Astrocyte of the spinal cord (primary cell): ENCODE measurements around the gene SNX20.

Source experiments
- DNase-seq: peaks from one replicate; pipeline ENCODE4 v3.0.0; 2011; ENCODE audit warnings: low read depth, low spot score
- H3K4me3 ChIP-seq: 2 replicates; pipeline ENCODE4 v1.5.1; 2011; ENCODE audit warnings: low read depth, mild to moderate bottlenecking, low read length, moderate library complexity
- CTCF ChIP-seq: IDR thresholded peaks from 2 replicates; pipeline ENCODE4 v1.5.1; 2012; ENCODE audit warnings: low read depth, mild to moderate bottlenecking, low read length, inconsistent platforms
- in situ Hi-C: cut with HindIII; loops from 2 replicates; pipeline ENCODE4 v1.10.0; 2017; ENCODE audit warnings: low sequenced_read_pairs

The SNX20 gene

GRCh38 chr16:50719401-50720337 lies 38.6 kb upstream of the SNX20 start:
- no peak for TF ChIP-seq CTCF
- H3K4me3 ChIP-seq = no peak overlapping the region
- in situ Hi-C loops = no loop called here
- no peak for DNase-seq

- no peak for DNase-seq
- H3K4me3 ChIP-seq = no peak overlapping the region
- in situ Hi-C loops = no loop called here
- TF ChIP-seq CTCF = no peak
Observed at GRCh38 chr16:50718761-50719400, 37.8 kb upstream of the SNX20 start.

- no peak for TF ChIP-seq CTCF
- DNase-seq = no peak
- in situ Hi-C loops = no loop called here
- H3K4me3 ChIP-seq = no peak overlapping the region
Observed at GRCh38 chr16:50718061-50718760, 37.1 kb upstream of the SNX20 start.

GRCh38 chr16:50717494-50717893 lies 36.4 kb upstream of the SNX20 start:
- no peak for TF ChIP-seq CTCF
- in situ Hi-C loops = no loop called here

GRCh38 chr16:50717091-50717490 lies 36.0 kb upstream of the SNX20 start:
- no peak overlapping the region for H3K4me3 ChIP-seq
- DNase-seq = no peak
- in situ Hi-C loops = no loop called here
- no peak for TF ChIP-seq CTCF

More at GRCh38 chr16:50717494-50717893, 36.4 kb upstream of the SNX20 start:
- no peak overlapping the region for H3K4me3 ChIP-seq
- DNase-seq = no peak

DNA sequence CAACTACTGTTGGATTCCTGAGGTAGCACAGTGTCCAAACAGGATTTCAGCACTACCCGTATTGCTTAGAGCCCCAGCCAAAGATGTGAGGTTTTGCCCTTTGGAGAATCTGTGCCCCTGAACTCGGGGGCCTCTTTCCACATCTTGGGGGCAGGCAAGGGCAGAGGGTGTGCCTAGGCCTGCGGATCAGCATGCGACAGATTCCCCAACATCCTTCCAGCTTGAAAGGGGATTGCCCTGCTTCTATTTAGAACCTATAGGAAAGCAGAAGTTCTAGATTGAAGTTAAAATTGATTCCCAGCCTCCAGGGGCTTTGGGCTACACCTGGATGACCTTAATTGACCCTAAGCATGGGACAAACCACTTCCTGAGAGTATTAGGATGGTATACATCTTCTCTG lies 31.8 kb upstream of the SNX20 start:
- no peak for DNase-seq
- H3K4me3 ChIP-seq = no peak overlapping the region
- in situ Hi-C loops = no loop called here
- no peak for TF ChIP-seq CTCF
